NCI-H187 treated with DMSO at 0.1 percent for 48 hours (cell line): ENCODE results near the gene AP1AR.

Source experiments
- DNase-seq: peaks from one replicate; lab custom pipeline; 2025; lab: John Stamatoyannopoulos, UW

The AP1AR gene

DNA sequence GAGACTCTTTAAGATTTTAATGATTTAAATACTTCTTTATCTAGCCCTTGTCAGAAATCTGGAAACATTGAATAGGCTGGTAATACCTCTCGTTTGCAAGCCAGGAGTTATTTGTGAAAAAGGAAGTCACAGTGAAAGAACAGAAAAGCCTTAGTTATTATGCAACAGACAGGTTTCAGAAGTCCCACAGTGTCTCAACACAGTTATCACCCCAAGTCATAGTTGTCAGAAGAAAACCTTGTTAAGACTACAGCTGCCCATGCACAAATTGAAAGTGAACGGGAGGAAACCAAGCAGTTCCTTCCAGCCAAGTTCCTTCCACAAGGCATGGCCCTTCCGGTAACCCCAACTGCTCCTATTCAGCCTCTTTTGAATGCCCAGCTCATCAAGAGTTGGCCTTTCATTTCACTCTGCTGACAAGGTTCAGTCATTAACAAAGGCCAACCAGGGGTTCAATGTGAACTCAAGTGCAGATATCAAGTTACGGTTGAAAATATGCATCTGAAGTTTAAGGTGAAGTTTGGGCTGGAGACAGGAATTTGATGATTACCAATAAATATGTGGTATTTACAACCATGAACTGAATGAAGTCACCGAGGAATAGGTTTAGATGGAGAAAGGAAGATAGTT is 81.1 kb downstream of the AP1AR start:
- no peak for DNase-seq

DNA sequence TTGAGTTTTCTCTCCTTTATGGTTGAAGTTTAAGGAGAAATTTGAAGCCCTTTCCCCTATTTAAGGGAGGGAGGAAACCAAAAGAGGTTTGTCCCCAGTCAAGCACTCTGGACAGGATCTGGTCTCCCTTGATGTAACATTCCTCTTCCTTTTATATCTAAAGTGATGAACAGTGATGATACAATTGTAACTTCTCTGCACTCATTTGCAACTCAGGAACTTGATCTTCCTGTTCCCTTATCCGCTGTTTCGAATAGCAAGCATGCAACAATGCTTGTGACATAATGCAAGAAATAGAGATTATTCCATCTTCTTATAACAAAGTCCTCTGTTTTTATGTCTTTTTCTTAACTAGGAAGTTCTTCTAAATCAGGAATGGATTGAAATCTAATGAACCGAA is 83.9 kb downstream of the AP1AR start:
- DNase-seq, result no peak

DNA sequence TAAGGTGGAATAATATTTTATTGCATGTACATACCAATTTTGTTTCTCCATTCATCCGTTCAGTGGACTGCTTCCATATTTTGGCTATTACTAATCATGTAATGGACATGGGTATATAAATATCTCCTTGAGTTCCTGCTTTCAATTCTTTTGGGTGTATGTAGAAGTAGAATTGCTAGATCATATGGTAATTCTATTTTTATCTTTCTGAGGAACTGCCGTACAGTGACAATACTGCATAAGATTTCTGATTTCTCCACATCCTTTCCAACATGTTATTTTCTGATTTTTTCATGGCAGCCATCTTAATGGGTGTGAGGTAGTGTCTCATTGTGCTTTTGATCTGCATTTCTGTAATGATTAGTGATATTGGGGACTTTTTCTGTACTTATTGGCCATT is 84.8 kb downstream of the AP1AR start:
- DNase-seq, result no peak

DNA sequence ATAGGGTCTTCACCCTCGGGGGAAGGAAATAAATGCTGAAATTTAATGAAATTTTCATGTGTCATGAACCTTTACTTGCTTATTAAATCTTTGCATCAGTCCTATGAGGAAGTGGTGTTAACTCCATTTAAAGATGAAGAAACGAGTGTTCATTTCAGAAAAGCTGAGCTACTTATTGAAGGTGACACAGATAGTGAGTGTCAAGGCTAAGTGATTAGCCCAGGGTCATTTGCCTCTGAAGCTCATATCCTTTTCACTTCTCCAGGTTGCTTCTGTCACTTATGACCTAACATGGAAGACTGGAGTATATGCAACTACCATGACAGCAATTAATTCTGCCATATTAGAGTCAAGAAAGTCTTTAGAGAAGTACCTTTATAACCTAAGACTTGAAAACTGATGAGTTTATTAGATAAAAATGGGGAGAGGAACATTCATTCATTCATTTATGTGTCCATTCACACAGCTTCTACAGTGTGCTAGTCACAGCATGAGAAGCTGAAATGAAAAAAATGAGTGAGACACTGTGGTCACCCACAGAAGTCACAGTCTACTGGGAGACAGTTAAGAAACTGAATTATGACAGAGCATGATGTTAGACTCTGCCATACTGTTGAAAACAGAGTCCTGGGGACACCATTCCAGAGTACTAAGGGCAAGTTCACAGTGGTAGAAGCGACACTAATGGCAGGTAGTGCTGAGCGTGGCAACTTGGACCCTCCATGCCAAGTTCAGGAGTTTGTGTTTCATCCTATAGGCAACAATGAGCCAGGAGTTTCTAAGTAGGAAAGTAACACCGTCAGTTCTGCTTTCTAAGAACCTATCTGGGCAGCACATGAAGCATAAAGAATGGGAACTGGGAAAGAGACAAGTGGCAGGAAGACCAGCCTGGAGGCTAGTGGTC is 86.9 kb downstream of the AP1AR start:
- DNase-seq, result no peak
